ENCODE measurements around the gene DAP.
"Not testable (repeated sequence)": the region's sequence is repeated elsewhere in the genome, so short reads cannot be mapped to it uniquely, and the experiment has no call there.

- TF ChIP-seq RCOR1 (IDR thresholded peaks at IDR 0.05; ENCODE audit: low read depth, low read length); HDAC2 (IDR thresholded peaks at IDR 0.05); CTCF (IDR thresholded peaks at IDR 0.05); E2F6 (IDR thresholded peaks at IDR 0.05; ENCODE audit: borderline replicate concordance, low read depth); NFE2L2 (conservative IDR thresholded peaks at IDR 0.05; ENCODE audit: low read length); CEBPB (IDR thresholded peaks at IDR 0.05); RNF2 (IDR thresholded peaks at IDR 0.05; ENCODE audit: borderline replicate concordance, low read depth): not testable (repeated sequence)
These were observed 96.8 kb downstream of the DAP start for GRCh38 chr5:10664180-10664769.

Data from A549 (cell line).